ENCODE results near the gene NPPB. TPM values are rescaled to one million over a fixed set of nuclear protein-coding genes. Genes with fewer than 3 reads are reported as not detected.

The NPPB gene
- total and polyA plus RNA-seq, 2 of the 8 experiments (the other 6 are each of a cell fraction or from before 2014, with no cell fraction given): 0.36 to 0.91 TPM

DNA sequence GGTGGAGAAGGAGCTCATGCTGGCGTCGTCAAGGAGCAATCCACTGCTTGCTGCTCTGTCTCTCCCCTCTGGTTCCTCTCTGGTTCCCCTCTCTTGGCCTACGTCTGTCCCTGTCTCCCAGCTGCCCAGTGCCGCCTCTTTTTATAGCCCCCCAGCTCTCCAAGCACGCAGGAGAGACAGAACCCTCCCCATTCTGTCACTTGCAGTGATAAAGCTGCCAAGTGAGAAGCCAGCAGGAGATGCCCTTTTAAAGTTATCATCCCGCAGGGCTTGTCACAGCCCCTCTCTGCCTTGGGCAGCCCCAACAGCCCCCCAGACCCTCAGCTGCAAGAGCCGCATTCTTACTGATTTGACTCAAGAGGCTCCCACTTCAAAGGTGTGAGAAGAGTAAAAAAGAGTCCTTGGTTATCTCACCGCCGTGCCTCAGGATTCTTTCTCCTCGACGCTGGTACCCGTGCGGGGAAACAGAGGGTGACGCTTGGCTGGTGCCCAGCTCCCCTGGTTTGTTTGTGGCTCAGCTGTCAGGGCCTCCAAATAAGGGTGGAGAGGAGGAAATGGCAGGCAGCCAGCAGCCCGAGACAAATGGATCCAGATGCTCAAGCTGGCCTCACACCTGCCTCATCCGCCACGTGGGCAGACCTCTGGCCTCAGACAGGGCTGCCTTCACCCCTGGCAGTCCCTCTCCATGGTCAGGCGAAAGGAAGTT lies 10.9 kb downstream of the NPPB start, which contains the start of gene NPPA:
Gene NPPA (minus strand): TSS at position 117 of the 706 bp plus-strand sequence. CDS start 99 bp downstream, at position 18.
- no peak for FAIRE-seq
- H3K79me2 ChIP-seq (ENCODE audit: control insufficient read depth in 1 of 2, insufficient read depth in 2 of 2, low read length in 2 of 2): no peaks in the 10 kb centered on the region
- no peak within 1 kb of the TSS for H3K4me3 ChIP-seq (ENCODE audit: extremely low read depth in 1 of 4, insufficient read depth in 2 of 4, low read depth in 3 of 4, low read length in 4 of 4)
- H4K20me1 ChIP-seq (replicated peaks in 1 of 2; ENCODE audit: control insufficient read depth in 1 of 2, insufficient read depth in 2 of 2, low read length in 2 of 2): peaks cover 0 to 5% of the 10 kb centered on the region in 2 experiments
- no peak within 1 kb of the TSS for H3K18ac ChIP-seq (ENCODE audit: extremely low read depth, low read length)
- no peak within 1 kb of the TSS for H3K9ac ChIP-seq (replicated peaks in 1 of 4; ENCODE audit: extremely low read depth in 1 of 4, low read depth in 3 of 4, low read length in 3 of 4)
- H3K9me3 ChIP-seq (ENCODE audit: insufficient read depth in 2 of 2, low read depth in 1 of 2, low read length in 1 of 2): no peaks in the 10 kb centered on the region
- no peaks in the 10 kb centered on the region for H3K27me3 ChIP-seq (replicated peaks in 1 of 4; ENCODE audit: control insufficient read depth in 3 of 4, extremely low read depth in 1 of 4, insufficient read depth in 3 of 4, low read length in 3 of 4)
- no peak within 1 kb of the TSS for H3K23ac ChIP-seq (ENCODE audit: insufficient read length)
- H3K36me3 ChIP-seq (ENCODE audit: control insufficient read depth in 2 of 4, insufficient read depth in 4 of 4, low read length in 3 of 4): peaks cover 2 to 19% (median 9%) of the 10 kb centered on the region in 4 experiments; a peak in 5 of 8 replicates
- H3K23me2 ChIP-seq (ENCODE audit: low read depth, low read length): no peaks in the 10 kb centered on the region
- H3K79me1 ChIP-seq (ENCODE audit: low read depth, low read length): no peaks in the 10 kb centered on the region
- H3K4me1 ChIP-seq (replicated peaks in 1 of 4; ENCODE audit: control insufficient read depth in 3 of 4, insufficient read depth in 4 of 4, low read length in 3 of 4): no peaks in the 10 kb centered on the region
- H4K5ac ChIP-seq (ENCODE audit: insufficient read length, low read depth, low read length): no peak within 1 kb of the TSS
- H3K14ac ChIP-seq (ENCODE audit: insufficient read length): no peak within 1 kb of the TSS
- H2BK5ac ChIP-seq (ENCODE audit: low read depth, low read length): no peak within 1 kb of the TSS
- H2AFZ ChIP-seq (ENCODE audit: low read length): no peak within 1 kb of the TSS
- no peak within 1 kb of the TSS for H2BK12ac ChIP-seq (ENCODE audit: low read depth, low read length)
- H4K91ac ChIP-seq (replicated peaks; ENCODE audit: insufficient read length, low read length): no peak within 1 kb of the TSS
- no peak within 1 kb of the TSS for H3K56ac ChIP-seq (replicated peaks; ENCODE audit: insufficient read length, low read depth, low read length)
- H2BK15ac ChIP-seq (ENCODE audit: low read length): no peak within 1 kb of the TSS
- no peak within 1 kb of the TSS for H2BK120ac ChIP-seq (replicated peaks; ENCODE audit: low read depth, low read length)
- H2AK5ac ChIP-seq (ENCODE audit: low read depth, low read length): no peak within 1 kb of the TSS
- no peak within 1 kb of the TSS for H3K4ac ChIP-seq (replicated peaks; ENCODE audit: insufficient read length, low read depth, low read length)
- H3K4me2 ChIP-seq (ENCODE audit: insufficient read depth in 1 of 2, low read depth in 2 of 2, low read length in 2 of 2): no peak within 1 kb of the TSS
- no peak within 1 kb of the TSS for H4K8ac ChIP-seq (ENCODE audit: extremely low read depth, insufficient read depth, low read length)
- CTCF ChIA-PET (ENCODE audit: partially characterized antibody): interaction anchor here (0.6 to 3.8 kb wide), 14 partner anchors 8 to 119 kb away, joined by 3 to 20 read pairs (median 6); partner anchors contain the start of gene NPPB
- 92% methylated on average over 18 of the region's 18 CpGs; no CpG with 5 or more reads in 1 of the 2 experiments for WGBS, 2 experiments (ENCODE audit: extremely low coverage in 1 of 2, insufficient coverage in 1 of 2, insufficient read length in 1 of 2, insufficient replicate concordance in 2 of 2, low coverage in 1 of 2, low lambda C conversion rate in 2 of 2, missing lambda C conversion rate in 1 of 2)
- POLR2A ChIA-PET (ENCODE audit: partially characterized antibody): interaction anchor here (0.8 to 6.6 kb wide), 11 partner anchors 11 to 186 kb away, joined by 3 to 49 read pairs (median 4); partner anchors contain the start of genes MIIP and NPPB
- no peak within 1 kb of the TSS for H2BK20ac ChIP-seq (ENCODE audit: low read length)
- H3K27ac ChIP-seq (ENCODE audit: low read depth, low read length): no peak within 1 kb of the TSS
- DNase-seq (ENCODE audit: low read depth in 1 of 2, low spot score in 2 of 2): no peak
- TF ChIP-seq SP4 (IDR thresholded peaks at IDR 0.05; ENCODE audit: low read length) (no peak), ZNF274 (IDR thresholded peaks at IDR 0.05; ENCODE audit: borderline replicate concordance, extremely low read depth, low read length) (no peak)

Measured in H1 (cell line).